KMS-11 (cell line): ENCODE data around the gene SIVA1.

Experiments
- H2AFZ ChIP-seq: fragments of 200-600 bp; sonication (generic); 2 replicates; pipeline ENCODE4 v1.6.1; 2016; ENCODE audit warnings: antibody characterized with exemption, mixed run types, low read depth
- H3K27ac ChIP-seq: fragments of 200-600 bp; sonication (generic); 2 replicates; pipeline ENCODE4 v1.6.1; 2016; ENCODE audit warnings: mild to moderate bottlenecking, mixed run types
- H3K27me3 ChIP-seq: fragments of 200-600 bp; sonication (generic); 2 replicates; pipeline ENCODE4 v1.6.1; 2017; ENCODE audit warnings: mild to moderate bottlenecking, low read depth, mixed run types, moderate library complexity; ENCODE audit not compliant: insufficient read depth
- H3K36me3 ChIP-seq: fragments of 200-600 bp; sonication (generic); 2 replicates; pipeline ENCODE4 v1.6.1; 2017; ENCODE audit warnings: mild to moderate bottlenecking, mixed run types; ENCODE audit not compliant: insufficient read depth
- H3K4me1 ChIP-seq: fragments of 200-600 bp; sonication (generic); 2 replicates; pipeline ENCODE4 v1.6.1; 2016; ENCODE audit warnings: mild to moderate bottlenecking, low read depth, mixed run types; ENCODE audit not compliant: poor library complexity, severe bottlenecking
- H3K4me2 ChIP-seq: fragments of 200-600 bp; sonication (generic); 2 replicates; pipeline ENCODE4 v1.7.0; 2016; ENCODE audit warnings: mild to moderate bottlenecking, mixed run types
- H3K4me3 ChIP-seq: fragments of 200-600 bp; sonication (generic); IDR thresholded peaks from 2 replicates; pipeline ENCODE4 v1.6.1; 2017; ENCODE audit warnings: low read depth, low read length, mixed read lengths; ENCODE audit not compliant: insufficient read depth
- H3K79me2 ChIP-seq: fragments of 200-600 bp; sonication (generic); 2 replicates; pipeline ENCODE4 v1.6.1; 2016; ENCODE audit warnings: low read depth, mixed run types; ENCODE audit not compliant: insufficient read depth
- H3K9ac ChIP-seq: fragments of 200-600 bp; sonication (generic); 2 replicates; pipeline ENCODE4 v1.6.1; 2016; ENCODE audit warnings: mild to moderate bottlenecking, mixed run types
- H4K20me1 ChIP-seq: fragments of 200-600 bp; sonication (generic); 2 replicates; pipeline ENCODE4 v1.6.1; 2016; ENCODE audit warnings: mild to moderate bottlenecking, mixed run types; ENCODE audit not compliant: insufficient read depth
- CTCF ChIP-seq: fragments of 200-600 bp; sonication (generic); conservative IDR thresholded peaks from 2 replicates; pipeline ENCODE4 v1.6.1; 2017; ENCODE audit warnings: low read depth, mild to moderate bottlenecking, antibody characterized with exemption, low read length, moderate library complexity, mixed read lengths

Gene SIVA1

GRCh38 chr14:104797115-104798044, 44.4 kb downstream of the SIVA1 start:
- no peaks in the 10 kb centered on the region for H3K27me3 ChIP-seq
- H3K4me1 ChIP-seq = peaks cover 34% of the 10 kb centered on the region
- H3K79me2 ChIP-seq = peaks cover 6% of the 10 kb centered on the region; the same call in 1 of the 2 replicates
- H3K36me3 ChIP-seq = no peaks in the 10 kb centered on the region
- peak overlapping the region; percentile 54; the same call in 1 of the 2 replicates for H3K4me2 ChIP-seq
- H3K9ac ChIP-seq = no peak overlapping the region
- peak overlapping the region; percentile 24; the same call in 1 of the 2 replicates for H3K27ac ChIP-seq
- no peaks in the 10 kb centered on the region for H4K20me1 ChIP-seq
- H2AFZ ChIP-seq = peak overlapping the region; percentile 22; the same call in 1 of the 2 replicates
- TF ChIP-seq CTCF = no peak
- H3K4me3 ChIP-seq = no peak overlapping the region

- Histone ChIP-seq H3K27me3 (no peaks in the 10 kb centered on the region), H3K36me3 (no peaks in the 10 kb centered on the region), H3K4me2 (peak overlapping the region; percentile 54; the same call in 1 of the 2 replicates), H2AFZ (peak overlapping the region; percentile 22; the same call in 1 of the 2 replicates), H3K4me3 (no peak overlapping the region), H3K9ac (no peak overlapping the region), H3K79me2 (peaks cover 6% of the 10 kb centered on the region; the same call in 1 of the 2 replicates), H3K4me1 (peaks cover 34% of the 10 kb centered on the region), H3K27ac (peak overlapping the region; percentile 24; the same call in 1 of the 2 replicates), H4K20me1 (no peaks in the 10 kb centered on the region)
- TF ChIP-seq CTCF = no peak
These were observed 45.6 kb downstream of the SIVA1 start for GRCh38 chr14:104798300-104799243.

- H3K27me3 ChIP-seq = no peaks in the 10 kb centered on the region
- no peak overlapping the region for H3K27ac ChIP-seq
- peaks cover 34% of the 10 kb centered on the region for H3K4me1 ChIP-seq
- no peaks in the 10 kb centered on the region for H4K20me1 ChIP-seq
- no peak overlapping the region for H3K4me3 ChIP-seq
- H3K4me2 ChIP-seq = peak overlapping the region; percentile 13; the same call in 1 of the 2 replicates
- no peaks in the 10 kb centered on the region for H3K36me3 ChIP-seq
- TF ChIP-seq CTCF = no peak
- no peak overlapping the region; the same call in 1 of the 2 replicates for H2AFZ ChIP-seq
- no peak overlapping the region for H3K9ac ChIP-seq
- H3K79me2 ChIP-seq = peaks cover 3% of the 10 kb centered on the region; the same call in 1 of the 2 replicates
These were observed 46.5 kb downstream of the SIVA1 start for GRCh38 chr14:104799244-104800014.
